Transverse colon (tissue), 4 donors: ENCODE data around the gene CRNN.

Experiments used
- CTCF ChIP-seq, 5 experiments: fragments of 200-600 bp in 3 of 5; fragments of 450-650 bp in 2 of 5; sonication (generic) in 3 of 5; IDR thresholded peaks; 1 replicate in 2 of 5; 2 replicates in 3 of 5; pipeline ENCODE4 v1.5.1; 2016 to 2017; ENCODE audit warnings: antibody characterized with exemption in 5 of 5, inconsistent platforms in 3 of 5, mild to moderate bottlenecking in 2 of 5, moderate library complexity in 1 of 5
- POLR2A ChIP-seq: fragments of 450-650 bp; IDR thresholded peaks from one replicate; pipeline ENCODE4 v1.6.1; 2016; ENCODE audit warnings: antibody characterized with exemption, mild to moderate bottlenecking, moderate library complexity
- POLR2AphosphoS5 ChIP-seq, 3 donors: sonication (generic); formaldehyde crosslinking; IDR thresholded peaks; one replicate each; pipeline ENCODE4 v1.6.1; 2016; ENCODE audit warnings: antibody characterized with exemption in 3 of 3

- TF ChIP-seq CTCF (IDR thresholded peaks at IDR 0.05) (no peak), POLR2A (no peak), POLR2AphosphoS5 (IDR thresholded peaks at IDR 0.05) (no peak)
Observed at GRCh38 chr1:152413909-152414308, at the start of gene CRNN.
